ENCODE data around the gene CCDC92B.

- no peak for TF ChIP-seq EZH2 (IDR thresholded peaks at IDR 0.05; ENCODE audit: low read depth)
- TF ChIP-seq, protein P1, sequence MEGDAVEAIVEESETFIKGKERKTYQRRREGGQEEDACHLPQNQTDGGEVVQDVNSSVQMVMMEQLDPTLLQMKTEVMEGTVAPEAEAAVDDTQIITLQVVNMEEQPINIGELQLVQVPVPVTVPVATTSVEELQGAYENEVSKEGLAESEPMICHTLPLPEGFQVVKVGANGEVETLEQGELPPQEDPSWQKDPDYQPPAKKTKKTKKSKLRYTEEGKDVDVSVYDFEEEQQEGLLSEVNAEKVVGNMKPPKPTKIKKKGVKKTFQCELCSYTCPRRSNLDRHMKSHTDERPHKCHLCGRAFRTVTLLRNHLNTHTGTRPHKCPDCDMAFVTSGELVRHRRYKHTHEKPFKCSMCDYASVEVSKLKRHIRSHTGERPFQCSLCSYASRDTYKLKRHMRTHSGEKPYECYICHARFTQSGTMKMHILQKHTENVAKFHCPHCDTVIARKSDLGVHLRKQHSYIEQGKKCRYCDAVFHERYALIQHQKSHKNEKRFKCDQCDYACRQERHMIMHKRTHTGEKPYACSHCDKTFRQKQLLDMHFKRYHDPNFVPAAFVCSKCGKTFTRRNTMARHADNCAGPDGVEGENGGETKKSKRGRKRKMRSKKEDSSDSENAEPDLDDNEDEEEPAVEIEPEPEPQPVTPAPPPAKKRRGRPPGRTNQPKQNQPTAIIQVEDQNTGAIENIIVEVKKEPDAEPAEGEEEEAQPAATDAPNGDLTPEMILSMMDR (conservative IDR thresholded peaks at IDR 0.05) = no peak
Measured at GRCh38 chr17:2692781-2693135, 56.7 kb downstream of the CCDC92B start.
